Esophagus muscularis mucosa (tissue), 4 donors: ENCODE results near the gene NFASC.

Experiments used
- EP300 ChIP-seq: sonication (generic); formaldehyde crosslinking; IDR thresholded peaks from one replicate; pipeline ENCODE4 v1.6.1; 2017; ENCODE audit warnings: antibody characterized with exemption
- POLR2A ChIP-seq: fragments of 450-650 bp; IDR thresholded peaks from one replicate; pipeline ENCODE4 v1.6.1; 2017; ENCODE audit warnings: antibody characterized with exemption, moderate library complexity, mild to moderate bottlenecking, low read depth
- POLR2AphosphoS5 ChIP-seq, 2 donors: sonication (generic); formaldehyde crosslinking; IDR thresholded peaks; one replicate each; pipeline ENCODE4 v1.6.1; 2017; ENCODE audit warnings: antibody characterized with exemption in 2 of 2
- TF ChIP-seq, protein P1 (sequence below), 3 experiments: fragments of 200-600 bp in 2 of 3; fragments of 450-650 bp in 1 of 3; sonication (generic) in 2 of 3; IDR thresholded peaks; one replicate each; pipeline ENCODE4 v1.5.1; 2017 to 2019; ENCODE audit warnings: antibody characterized with exemption in 3 of 3, mild to moderate bottlenecking in 2 of 3, moderate library complexity in 1 of 3

DNA sequence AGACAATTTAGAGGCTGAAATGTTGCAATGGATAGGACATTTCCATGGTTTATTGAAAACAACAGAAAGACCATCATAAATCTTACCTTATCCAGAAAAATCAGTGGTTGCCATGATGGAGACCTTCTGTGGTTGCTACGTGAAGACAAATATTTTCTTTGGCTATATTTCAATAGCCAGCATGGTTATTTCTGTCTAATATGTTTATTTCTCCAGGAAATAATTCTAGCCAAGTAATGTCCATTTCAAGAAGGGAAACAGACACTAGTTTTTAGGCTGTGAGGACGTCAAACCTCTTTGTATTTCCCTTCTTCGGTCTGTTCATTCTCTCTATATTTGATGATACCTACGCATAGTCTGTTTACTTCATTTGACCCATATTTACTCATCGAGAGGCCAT, 49.2 kb upstream of the NFASC start:
- TF ChIP-seq POLR2A (no peak), POLR2AphosphoS5 (IDR thresholded peaks at IDR 0.05) (peak in 1 of 2 donors; percentile 12), EP300 (no peak)
- TF ChIP-seq, protein P1, sequence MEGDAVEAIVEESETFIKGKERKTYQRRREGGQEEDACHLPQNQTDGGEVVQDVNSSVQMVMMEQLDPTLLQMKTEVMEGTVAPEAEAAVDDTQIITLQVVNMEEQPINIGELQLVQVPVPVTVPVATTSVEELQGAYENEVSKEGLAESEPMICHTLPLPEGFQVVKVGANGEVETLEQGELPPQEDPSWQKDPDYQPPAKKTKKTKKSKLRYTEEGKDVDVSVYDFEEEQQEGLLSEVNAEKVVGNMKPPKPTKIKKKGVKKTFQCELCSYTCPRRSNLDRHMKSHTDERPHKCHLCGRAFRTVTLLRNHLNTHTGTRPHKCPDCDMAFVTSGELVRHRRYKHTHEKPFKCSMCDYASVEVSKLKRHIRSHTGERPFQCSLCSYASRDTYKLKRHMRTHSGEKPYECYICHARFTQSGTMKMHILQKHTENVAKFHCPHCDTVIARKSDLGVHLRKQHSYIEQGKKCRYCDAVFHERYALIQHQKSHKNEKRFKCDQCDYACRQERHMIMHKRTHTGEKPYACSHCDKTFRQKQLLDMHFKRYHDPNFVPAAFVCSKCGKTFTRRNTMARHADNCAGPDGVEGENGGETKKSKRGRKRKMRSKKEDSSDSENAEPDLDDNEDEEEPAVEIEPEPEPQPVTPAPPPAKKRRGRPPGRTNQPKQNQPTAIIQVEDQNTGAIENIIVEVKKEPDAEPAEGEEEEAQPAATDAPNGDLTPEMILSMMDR (IDR thresholded peaks at IDR 0.05), result no peak
